H1 (cell line): ENCODE measurements around the gene CADPS. TPM values are rescaled to one million over a fixed set of nuclear protein-coding genes. Genes with fewer than 3 reads are reported as not detected.

ENCODE experiments used
- FOSL1 ChIP-seq: IDR thresholded peaks from 2 replicates; pipeline ENCODE4 v1.6.1; 2011; ENCODE audit warnings: mild to moderate bottlenecking, low read depth, low read length, moderate library complexity; ENCODE audit not compliant: insufficient read depth
- RFX5 ChIP-seq: IDR thresholded peaks from 2 replicates; pipeline ENCODE4 v1.6.1; 2011; ENCODE audit warnings: low read depth, low read length, improper control_type of control experiment, borderline replicate concordance
- SIRT6 ChIP-seq: IDR thresholded peaks from one replicate; pipeline ENCODE4 v1.7.1; 2012; ENCODE audit warnings: low read length, inconsistent platforms
- polyA plus RNA-seq, 7 experiments: library from polyadenylated mRNA; depleted of rRNA in 3 of 7; stranded (reverse) in 5 of 7; unstranded in 2 of 7; fragments of >200 nt in 5 of 7; fragments of 200-250 nt in 2 of 7; gene quantifications; 1 replicate in 5 of 7; 2 replicates in 1 of 7; 4 replicates in 1 of 7; pipeline versions ENCODE4 v1.2.1 to v1.2.3, GENCODE V29; 2011 to 2013; ENCODE audit warnings: missing spikeins in 2 of 7, mixed read lengths in 2 of 7
- total RNA-seq: library from RNA; stranded (reverse); fragmentation: NEBNext Ultra II Directional; extraction: Animal tissue kit (Norgen Biotek cat#: 25700); gene quantifications from 2 replicates; pipeline ENCODE4 v1.2.1, GENCODE V29; 2021
- TF ChIP-seq, protein P1 (sequence below): IDR thresholded peaks from 2 replicates; pipeline ENCODE4 v1.6.1; 2012; ENCODE audit warnings: inconsistent platforms

The CADPS gene
- total and polyA plus RNA-seq, 2 of the 8 experiments (the other 6 are each of a cell fraction or from before 2014, with no cell fraction given), result 7.1 to 10.2 TPM

DNA sequence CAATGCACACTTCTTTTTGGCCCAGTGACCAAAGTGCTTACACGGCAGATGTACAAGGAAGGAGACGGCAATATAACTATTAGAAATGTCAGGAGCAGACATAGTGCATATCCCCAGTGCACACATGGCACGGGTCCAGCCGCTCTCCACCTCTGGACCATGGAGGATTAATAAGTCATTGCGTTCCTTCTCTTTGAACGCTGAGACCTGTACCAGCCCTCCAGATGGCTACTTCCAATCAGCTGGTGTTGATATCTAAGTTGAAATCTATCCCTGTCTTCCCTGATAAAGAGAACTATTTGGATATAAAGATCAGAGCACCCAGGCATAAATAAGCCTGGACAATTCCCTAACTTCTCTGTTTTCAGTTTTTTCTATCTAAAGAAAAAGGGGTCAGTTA, 212.5 kb downstream of the CADPS start (continued):
- TF ChIP-seq, protein P1, sequence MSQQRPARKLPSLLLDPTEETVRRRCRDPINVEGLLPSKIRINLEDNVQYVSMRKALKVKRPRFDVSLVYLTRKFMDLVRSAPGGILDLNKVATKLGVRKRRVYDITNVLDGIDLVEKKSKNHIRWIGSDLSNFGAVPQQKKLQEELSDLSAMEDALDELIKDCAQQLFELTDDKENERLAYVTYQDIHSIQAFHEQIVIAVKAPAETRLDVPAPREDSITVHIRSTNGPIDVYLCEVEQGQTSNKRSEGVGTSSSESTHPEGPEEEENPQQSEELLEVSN, result no peak
- TF ChIP-seq RFX5 (no peak), SIRT6 (no peak), FOSL1 (no peak)
